ENCODE results near the gene IQSEC3.

Gene IQSEC3

GRCh38 chr12:225012-225411 lies 158.4 kb downstream of the IQSEC3 start:
- no peak for DNase-seq
- Mint-ChIP-seq H3K9me3 (no peaks in the 10 kb centered on the region), H3K4me3 (no peak overlapping the region), H3K27me3 (ENCODE audit: low read depth, poor library complexity) (peaks cover 26% of the 10 kb centered on the region), H3K36me3 (ENCODE audit: low read depth) (no peaks in the 10 kb centered on the region), H3K4me1 (peaks cover 50% of the 10 kb centered on the region), H3K27ac (no peak overlapping the region)
- no peak for TF ChIP-seq CTCF (IDR thresholded peaks at IDR 0.05)

DNA sequence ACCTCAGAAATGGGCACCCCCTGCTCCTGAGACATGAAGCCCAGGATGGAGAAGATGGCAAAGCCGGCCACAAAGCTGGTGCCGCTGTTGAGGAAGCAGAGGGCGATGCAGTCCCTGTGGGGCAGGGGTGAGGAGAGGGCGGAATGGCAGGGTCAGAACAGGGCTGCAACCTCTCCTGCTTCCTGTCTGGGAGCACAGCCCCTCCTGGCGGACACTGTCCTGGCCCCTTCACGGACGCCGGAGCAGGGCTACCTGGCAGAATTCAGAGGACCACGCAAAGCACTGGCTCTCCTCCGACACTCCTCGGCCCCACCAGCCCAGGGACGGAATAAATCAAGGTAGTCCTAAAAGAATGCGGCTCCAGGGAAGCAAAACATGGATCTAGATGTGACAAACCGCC lies 159.8 kb downstream of the IQSEC3 start:
- H3K4me3 Mint-ChIP-seq: no peak overlapping the region
- no peaks in the 10 kb centered on the region for H3K36me3 Mint-ChIP-seq (ENCODE audit: low read depth)
- no peak for DNase-seq
- H3K27ac Mint-ChIP-seq: no peak overlapping the region
- no peaks in the 10 kb centered on the region for H3K9me3 Mint-ChIP-seq
- H3K4me1 Mint-ChIP-seq: peaks cover 56% of the 10 kb centered on the region
- peaks cover 26% of the 10 kb centered on the region for H3K27me3 Mint-ChIP-seq (ENCODE audit: low read depth, poor library complexity)
- TF ChIP-seq CTCF (IDR thresholded peaks at IDR 0.05): no peak

DNA sequence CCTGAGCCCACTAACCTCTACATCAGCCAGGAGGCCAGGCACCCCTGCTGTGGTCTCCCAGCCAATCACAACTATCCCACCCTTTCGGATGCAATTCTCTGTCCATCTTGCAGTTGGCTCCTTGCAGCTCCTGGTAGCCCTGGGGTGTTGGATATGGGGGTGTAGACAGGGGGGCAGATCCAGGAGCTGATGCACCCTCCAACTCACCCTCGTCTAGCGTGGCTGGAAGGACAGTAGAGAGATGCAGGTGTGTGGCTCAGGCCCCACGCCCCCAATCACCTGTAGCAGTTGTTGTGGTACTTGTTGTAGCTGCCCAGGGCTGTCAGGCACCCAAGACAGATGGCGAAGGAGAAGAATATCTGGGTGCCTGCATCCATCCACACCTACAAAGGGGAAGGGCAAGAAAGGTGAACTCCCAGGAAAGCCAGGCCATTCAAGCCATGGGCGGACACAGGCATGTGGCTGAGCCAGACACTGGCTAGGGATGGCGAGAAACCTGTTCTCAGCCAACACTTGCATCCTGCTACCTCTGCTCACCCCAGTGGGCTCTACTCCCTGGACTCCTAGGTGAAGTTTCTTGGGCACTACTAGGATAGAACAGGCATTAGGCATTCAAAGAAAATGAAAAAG lies 160.8 kb downstream of the IQSEC3 start:
- TF ChIP-seq CTCF (IDR thresholded peaks at IDR 0.05): no peak
- peaks cover 22% of the 10 kb centered on the region for H3K27me3 Mint-ChIP-seq (ENCODE audit: low read depth, poor library complexity)
- no peak overlapping the region for H3K27ac Mint-ChIP-seq
- H3K36me3 Mint-ChIP-seq (ENCODE audit: low read depth): no peaks in the 10 kb centered on the region
- peaks cover 62% of the 10 kb centered on the region for H3K4me1 Mint-ChIP-seq
- no peaks in the 10 kb centered on the region for H3K9me3 Mint-ChIP-seq
- no peak for DNase-seq
- no peak overlapping the region for H3K4me3 Mint-ChIP-seq
